GM12878 (cell line): ENCODE data around the gene FCHSD2.

Source experiments
- BHLHE40 ChIP-seq, 2 experiments: fragments of 450-650 bp in 1 of 2; IDR thresholded peaks; 2 replicates each; pipeline ENCODE4 v1.6.1; 2011 to 2017; ENCODE audit warnings: low read depth in 2 of 2, borderline replicate concordance in 1 of 2, improper control_type of control experiment in 1 of 2, low read length in 1 of 2, mild to moderate bottlenecking in 1 of 2
- CEBPB ChIP-seq, 2 experiments: fragments of 150-350 bp in 1 of 2; IDR thresholded peaks; 2 replicates each; pipeline ENCODE4 v1.6.1; 2012 to 2014; ENCODE audit warnings: low read depth in 2 of 2, low read length in 2 of 2, borderline replicate concordance in 1 of 2, inconsistent platforms in 1 of 2
- CTCF ChIP-seq, 3 experiments: IDR thresholded peaks in 2 of 3; conservative IDR thresholded peaks in 1 of 3; 2 replicates each; pipeline ENCODE4 v1.5.1; 2011; ENCODE audit warnings: low read depth in 3 of 3, low read length in 3 of 3, mild to moderate bottlenecking in 3 of 3, control low read depth in 2 of 3, moderate library complexity in 2 of 3, inconsistent platforms in 1 of 3, mixed read lengths in 1 of 3; ENCODE audit not compliant: control insufficient read depth in 2 of 3, insufficient read depth in 1 of 3; ENCODE audit errors: extremely low read depth in 1 of 3
- ETV6 ChIP-seq, 2 experiments: fragments of 450-650 bp in 1 of 2; IDR thresholded peaks in 1 of 2; conservative IDR thresholded peaks in 1 of 2; 2 replicates each; pipeline ENCODE4 v1.6.1; 2014; ENCODE audit warnings: antibody characterized with exemption in 1 of 2, borderline replicate concordance in 1 of 2, low read depth in 1 of 2, mild to moderate bottlenecking in 1 of 2, moderate library complexity in 1 of 2
- FOXM1 ChIP-seq: IDR thresholded peaks from 2 replicates; pipeline ENCODE4 v1.6.1; 2012; ENCODE audit warnings: low read depth, mild to moderate bottlenecking, inconsistent platforms, low read length, moderate library complexity
- GABPA ChIP-seq: IDR thresholded peaks from 2 replicates; pipeline ENCODE4 v1.6.1; 2014; ENCODE audit warnings: antibody characterized with exemption, low read depth, mild to moderate bottlenecking, inconsistent platforms
- NR2C2 ChIP-seq: IDR thresholded peaks from 2 replicates; pipeline ENCODE4 v1.6.1; 2011; ENCODE audit warnings: borderline replicate concordance, low read depth; ENCODE audit not compliant: control insufficient read depth, insufficient read length
- PAX5 ChIP-seq: IDR thresholded peaks from 2 replicates; pipeline ENCODE4 v1.6.1; 2011; ENCODE audit warnings: low read depth, low read length, borderline replicate concordance
- RAD21 ChIP-seq: IDR thresholded peaks from 2 replicates; pipeline ENCODE4 v1.6.1; 2011; ENCODE audit warnings: mild to moderate bottlenecking, low read depth, low read length, moderate library complexity; ENCODE audit not compliant: insufficient read depth
- RBBP5 ChIP-seq: fragments of 200-600 bp; sonication (generic); conservative IDR thresholded peaks from 2 replicates; pipeline ENCODE4 v1.6.1; 2016

DNA sequence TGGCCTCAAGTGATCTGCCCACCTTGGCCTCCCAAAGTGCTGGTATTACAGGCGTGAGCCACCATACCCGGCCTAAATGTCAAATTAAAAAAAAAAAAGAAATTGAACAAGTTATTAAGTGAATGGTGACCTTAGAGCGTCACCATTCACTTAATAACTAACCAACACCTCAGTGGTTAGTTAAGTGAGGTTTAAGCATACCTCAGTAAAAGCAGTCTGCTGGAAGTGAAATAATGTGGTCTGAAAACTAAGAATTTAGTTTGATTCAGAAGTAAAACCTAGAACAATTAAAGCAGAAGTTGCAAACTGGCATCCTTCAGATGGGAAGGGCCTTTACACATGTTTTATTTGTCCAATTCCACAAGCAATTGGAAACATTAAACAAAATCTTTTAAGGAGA lies 71.5 kb downstream of the FCHSD2 start:
- TF ChIP-seq RBBP5 (no peak), ETV6 (conservative IDR thresholded peaks at IDR 0.05 in 1 of 2, IDR thresholded peaks at IDR 0.05 in 1 of 2; ENCODE audit: borderline replicate concordance in 1 of 2, low read depth in 1 of 2) (no peak), PAX5 (no peak), CTCF (IDR thresholded peaks at IDR 0.05 in 2 of 3, conservative IDR thresholded peaks at IDR 0.05 in 1 of 3; ENCODE audit: control insufficient read depth in 2 of 3, extremely low read depth in 1 of 3, insufficient read depth in 1 of 3, low read depth in 3 of 3, low read length in 3 of 3) (no peak), GABPA (no peak), CEBPB (IDR thresholded peaks at IDR 0.05; ENCODE audit: borderline replicate concordance in 1 of 2, low read depth in 2 of 2, low read length in 2 of 2) (no peak), BHLHE40 (IDR thresholded peaks at IDR 0.05; ENCODE audit: borderline replicate concordance in 1 of 2, low read depth in 2 of 2, low read length in 1 of 2) (no peak), FOXM1 (no peak), NR2C2 (no peak), RAD21 (no peak)
